Body of pancreas (tissue), 4 donors: Measurements from ENCODE around the gene FIGN. TPM values are rescaled to one million over a fixed set of nuclear protein-coding genes. Genes with fewer than 3 reads are reported as not detected.

Experiments
- ATAC-seq: fragments of 150-250 bp; one replicate; pipeline ENCODE4 v1.9.1; 2016
- DNase-seq, 4 donors: peaks; one replicate each; pipeline ENCODE4 v3.0.0-alpha.2; 2019
- H3K27ac ChIP-seq, 4 donors: fragments of 200-600 bp; sonication (generic); 1 replicate in 3 of 4; 2 replicates in 1 of 4; pipeline versions ENCODE4 v1.5.1 to v1.6.1; 2016 to 2019; ENCODE audit warnings: mild to moderate bottlenecking in 1 of 4, mixed read lengths in 1 of 4, moderate library complexity in 1 of 4
- H3K27me3 ChIP-seq, 2 donors: fragments of 200-600 bp; sonication (generic); one replicate each; pipeline ENCODE4 v1.6.0; 2016; ENCODE audit warnings: mild to moderate bottlenecking in 1 of 2
- H3K36me3 ChIP-seq, 2 donors: fragments of 200-600 bp; sonication (generic); replicated peaks in 1 of 2; 2 replicates each; pipeline ENCODE4 v1.5.1; 2016; ENCODE audit warnings: low read depth in 2 of 2; ENCODE audit not compliant: insufficient read depth in 1 of 2
- H3K4me1 ChIP-seq: fragments of 200-600 bp; sonication (generic); one replicate; pipeline ENCODE4 v1.6.0; 2016
- H3K4me3 ChIP-seq, 2 donors: fragments of 200-600 bp; sonication (generic); 1 replicate in 1 of 2; 2 replicates in 1 of 2; pipeline ENCODE4 v1.5.1; 2016 to 2019
- H3K9me3 ChIP-seq, 3 donors: fragments of 200-600 bp; sonication (generic); 1 replicate in 2 of 3; 2 replicates in 1 of 3; pipeline ENCODE4 v1.5.1; 2016
- POLR2A ChIP-seq, 3 donors: fragments of 450-650 bp; IDR thresholded peaks; one replicate each; pipeline ENCODE4 v1.6.1; 2016; ENCODE audit warnings: antibody characterized with exemption in 3 of 3, mild to moderate bottlenecking in 2 of 3
- WGBS, 2 donors: methylation state at CpG; one replicate each; pipeline ENCODE4 v1.1.5; 2017; 5-methylcytosine and 5-hydroxymethylcytosine counted together
- intact Hi-C: fragments of 100-400 bp; cut with DNase I; formaldehyde crosslinking; loops from one replicate; pipeline ENCODE4 v1.15.1; 2023
- total RNA-seq, 2 donors: library from RNA; depleted of rRNA; stranded (reverse); fragments of >200 nt; gene quantifications; one replicate each; pipeline ENCODE4 v1.1.0, GENCODE V29; 2016
- TF ChIP-seq, protein P1 (sequence below), 7 experiments: fragments of 450-650 bp in 4 of 7; fragments of 200-600 bp in 3 of 7; sonication (generic) in 3 of 7; IDR thresholded peaks; one replicate each; pipeline ENCODE4 v1.5.1; 2016 to 2019; ENCODE audit warnings: antibody characterized with exemption in 7 of 7

FIGN gene
- total RNA-seq, 2 donors from 2014 or later: 3.4 to 4.0 TPM

DNA sequence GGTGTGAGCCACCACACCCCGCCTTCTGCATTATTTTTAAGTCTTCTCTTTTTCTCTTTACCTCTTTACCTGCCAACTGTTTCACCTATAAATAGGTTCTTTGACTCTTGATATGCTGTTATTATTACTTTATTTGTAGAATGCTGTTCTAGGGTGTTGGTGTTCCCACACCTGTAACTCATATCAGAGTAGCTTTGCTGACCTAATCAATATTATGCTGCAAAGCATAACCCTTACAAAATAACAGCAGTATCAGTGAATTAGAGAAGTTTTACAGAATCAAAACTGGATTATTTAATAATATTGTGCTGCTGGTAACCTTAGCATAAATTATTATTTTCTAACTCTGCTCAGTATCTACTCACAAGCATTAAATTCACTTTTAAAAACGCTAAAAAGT lies 161.5 kb downstream of the FIGN start:
- intact Hi-C loops: no loop called here
- Histone ChIP-seq H3K4me1 (peaks cover 20% of the 10 kb centered on the region), H3K27me3 (no peaks in the 10 kb centered on the region), H3K4me3 (no peak overlapping the region), H3K9me3 (no peaks in the 10 kb centered on the region), H3K27ac (no peak overlapping the region), H3K36me3 (no peaks in the 10 kb centered on the region)
- ATAC-seq: no peak
- TF ChIP-seq, protein P1, sequence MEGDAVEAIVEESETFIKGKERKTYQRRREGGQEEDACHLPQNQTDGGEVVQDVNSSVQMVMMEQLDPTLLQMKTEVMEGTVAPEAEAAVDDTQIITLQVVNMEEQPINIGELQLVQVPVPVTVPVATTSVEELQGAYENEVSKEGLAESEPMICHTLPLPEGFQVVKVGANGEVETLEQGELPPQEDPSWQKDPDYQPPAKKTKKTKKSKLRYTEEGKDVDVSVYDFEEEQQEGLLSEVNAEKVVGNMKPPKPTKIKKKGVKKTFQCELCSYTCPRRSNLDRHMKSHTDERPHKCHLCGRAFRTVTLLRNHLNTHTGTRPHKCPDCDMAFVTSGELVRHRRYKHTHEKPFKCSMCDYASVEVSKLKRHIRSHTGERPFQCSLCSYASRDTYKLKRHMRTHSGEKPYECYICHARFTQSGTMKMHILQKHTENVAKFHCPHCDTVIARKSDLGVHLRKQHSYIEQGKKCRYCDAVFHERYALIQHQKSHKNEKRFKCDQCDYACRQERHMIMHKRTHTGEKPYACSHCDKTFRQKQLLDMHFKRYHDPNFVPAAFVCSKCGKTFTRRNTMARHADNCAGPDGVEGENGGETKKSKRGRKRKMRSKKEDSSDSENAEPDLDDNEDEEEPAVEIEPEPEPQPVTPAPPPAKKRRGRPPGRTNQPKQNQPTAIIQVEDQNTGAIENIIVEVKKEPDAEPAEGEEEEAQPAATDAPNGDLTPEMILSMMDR (IDR thresholded peaks at IDR 0.05): no peak
- no peak for TF ChIP-seq POLR2A (IDR thresholded peaks at IDR 0.05)
- WGBS, 2 donors: 54 to 96% methylated on average over 2 of the region's 2 CpGs
- no peak for DNase-seq

DNA sequence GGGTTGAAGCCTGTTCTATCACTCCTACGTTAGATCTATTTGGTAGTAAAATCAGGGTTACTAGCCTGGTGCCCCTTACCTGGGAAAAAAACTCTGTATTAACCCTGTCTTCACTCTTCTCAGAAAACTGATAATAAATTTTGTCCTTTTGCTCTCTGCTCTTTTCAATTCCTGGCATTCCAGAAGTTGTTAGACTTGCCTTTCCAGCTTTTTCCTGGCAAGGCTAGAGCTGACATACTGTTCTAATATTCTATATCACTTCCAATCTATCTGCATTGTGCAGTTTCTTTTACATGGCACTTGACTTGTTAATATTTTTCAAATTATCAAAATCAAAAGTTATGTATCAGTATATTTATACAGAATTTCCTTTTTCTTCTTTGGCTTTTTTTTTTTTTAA lies 162.2 kb downstream of the FIGN start:
- WGBS, 2 donors: 13 to 30% methylated on average over 1 of the region's 1 CpG
- TF ChIP-seq, protein P1 (IDR thresholded peaks at IDR 0.05): no peak
- no peak for TF ChIP-seq POLR2A (IDR thresholded peaks at IDR 0.05)
- H3K27ac ChIP-seq: no peak overlapping the region
- no peak overlapping the region for H3K4me3 ChIP-seq
- intact Hi-C loops: no loop called here
- DNase-seq (peak in 1 of 4 donors; percentile 8), ATAC-seq (no peak)
- H3K4me1 ChIP-seq: peaks cover 20% of the 10 kb centered on the region
- H3K36me3 ChIP-seq: no peaks in the 10 kb centered on the region
- H3K27me3 ChIP-seq: no peaks in the 10 kb centered on the region
- H3K9me3 ChIP-seq: no peaks in the 10 kb centered on the region

DNA sequence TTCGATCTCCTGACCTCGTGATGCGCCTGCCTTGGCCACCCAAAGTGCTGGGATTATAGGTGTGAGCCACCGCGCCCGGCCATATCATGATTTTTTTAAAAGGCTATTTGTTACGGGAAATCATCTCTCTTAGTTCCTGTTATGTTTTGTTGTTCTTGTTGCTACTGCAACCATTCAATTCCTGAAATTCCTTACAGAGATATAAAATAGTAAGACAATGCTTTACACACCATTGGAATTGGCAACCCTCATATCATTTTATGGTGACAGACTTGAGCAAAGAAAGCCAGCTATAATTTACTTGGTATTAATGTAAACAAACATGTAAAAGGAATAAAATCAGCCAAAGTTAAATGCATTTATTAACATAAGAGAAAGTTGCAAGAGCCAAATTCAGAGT lies 163.0 kb downstream of the FIGN start:
- DNase-seq (no peak), ATAC-seq (no peak)
- Histone ChIP-seq H3K27me3 (no peaks in the 10 kb centered on the region), H3K4me1 (peaks cover 20% of the 10 kb centered on the region), H3K9me3 (no peaks in the 10 kb centered on the region), H3K27ac (no peak overlapping the region), H3K36me3 (no peaks in the 10 kb centered on the region), H3K4me3 (no peak overlapping the region)
- intact Hi-C loops: no loop called here
- TF ChIP-seq, protein P1 (IDR thresholded peaks at IDR 0.05): no peak
- no peak for TF ChIP-seq POLR2A (IDR thresholded peaks at IDR 0.05)
- WGBS, 2 donors: 87 to 95% methylated on average over 7 of the region's 7 CpGs

DNA sequence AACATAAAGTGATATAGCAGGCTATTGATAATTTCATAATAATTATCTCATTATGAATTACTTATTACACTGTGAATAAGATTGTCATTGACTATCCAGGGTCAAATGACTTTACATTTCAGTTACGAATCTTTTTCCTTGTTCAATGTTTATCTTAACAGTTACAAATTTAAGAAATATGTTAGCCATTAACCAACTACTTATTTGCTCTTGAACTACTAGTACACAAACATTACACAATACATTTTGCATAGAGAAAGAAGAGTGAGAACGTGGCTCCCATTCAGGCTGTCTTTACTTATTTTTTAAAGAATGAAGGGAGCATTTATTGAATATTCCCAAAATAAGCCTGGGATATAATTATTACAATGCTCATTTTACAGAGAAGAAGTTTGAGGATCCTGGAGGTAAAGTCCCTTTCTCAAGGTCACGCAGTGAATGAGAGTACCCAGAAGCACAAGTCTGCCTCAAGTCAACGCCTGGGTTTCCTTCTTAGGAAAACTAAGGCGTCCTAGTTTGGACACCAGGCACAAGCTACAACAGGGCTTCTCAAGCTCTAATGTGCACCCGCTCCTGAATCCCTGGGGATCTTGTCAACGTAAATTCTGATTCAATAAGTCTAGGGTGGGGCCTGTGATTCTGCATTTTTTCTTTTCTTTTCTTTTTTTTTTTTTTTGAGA lies 164.2 kb downstream of the FIGN start:
- no peak overlapping the region for H3K4me3 ChIP-seq
- H3K4me1 ChIP-seq: peaks cover 20% of the 10 kb centered on the region
- intact Hi-C loops: no loop called here
- peak in 1 of 4 donors; percentile 2 for DNase-seq
- TF ChIP-seq, protein P1 (IDR thresholded peaks at IDR 0.05): no peak
- no peak for TF ChIP-seq POLR2A (IDR thresholded peaks at IDR 0.05)
- ATAC-seq: peak; percentile 92
- WGBS, 2 donors: 42 to 47% methylated on average over 7 of the region's 7 CpGs
- no peaks in the 10 kb centered on the region for H3K9me3 ChIP-seq
- H3K27me3 ChIP-seq: no peaks in the 10 kb centered on the region
- no peaks in the 10 kb centered on the region for H3K36me3 ChIP-seq
- H3K27ac ChIP-seq: peak overlapping the region in 2 of 4 donors; percentile 64 to 68

DNA sequence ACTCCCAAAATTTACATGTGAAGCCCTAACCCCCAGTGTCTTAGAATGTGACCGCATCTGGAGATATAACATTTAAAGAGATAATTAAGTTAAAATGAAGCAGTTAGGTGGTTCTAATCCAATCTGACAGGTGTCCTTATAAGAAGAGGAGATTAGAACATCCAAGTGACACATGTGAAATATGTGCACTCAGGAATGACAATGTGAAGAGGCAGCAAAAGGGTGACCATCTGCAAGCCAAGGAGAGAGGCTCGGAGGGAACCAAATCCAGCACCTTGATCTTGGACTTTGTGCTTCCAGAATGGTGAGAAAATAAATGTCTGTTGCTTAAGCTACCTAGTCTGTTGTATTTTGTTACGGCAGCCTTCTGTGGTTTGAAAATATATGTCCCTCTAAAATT lies 165.4 kb downstream of the FIGN start:
- TF ChIP-seq POLR2A (IDR thresholded peaks at IDR 0.05): no peak
- TF ChIP-seq, protein P1 (IDR thresholded peaks at IDR 0.05): no peak
- H3K27me3 ChIP-seq: no peaks in the 10 kb centered on the region
- DNase-seq (no peak), ATAC-seq (no peak)
- peaks cover 20% of the 10 kb centered on the region for H3K4me1 ChIP-seq
- no peaks in the 10 kb centered on the region for H3K36me3 ChIP-seq
- intact Hi-C loops: no loop called here
- H3K27ac ChIP-seq: no peak overlapping the region
- 85 to 89% methylated on average over 3 of the region's 3 CpGs for WGBS, 2 donors
- H3K9me3 ChIP-seq: no peaks in the 10 kb centered on the region
- H3K4me3 ChIP-seq: no peak overlapping the region
